Measurements from ENCODE around the gene PCDHA7.
A peak's percentile ranks its signal among the peaks of the same experiment; 100 is the strongest.
"Not testable (repeated sequence)": the region's sequence is repeated elsewhere in the genome, so short reads cannot be mapped to it uniquely, and the experiment has no call there.

The PCDHA7 gene

DNA sequence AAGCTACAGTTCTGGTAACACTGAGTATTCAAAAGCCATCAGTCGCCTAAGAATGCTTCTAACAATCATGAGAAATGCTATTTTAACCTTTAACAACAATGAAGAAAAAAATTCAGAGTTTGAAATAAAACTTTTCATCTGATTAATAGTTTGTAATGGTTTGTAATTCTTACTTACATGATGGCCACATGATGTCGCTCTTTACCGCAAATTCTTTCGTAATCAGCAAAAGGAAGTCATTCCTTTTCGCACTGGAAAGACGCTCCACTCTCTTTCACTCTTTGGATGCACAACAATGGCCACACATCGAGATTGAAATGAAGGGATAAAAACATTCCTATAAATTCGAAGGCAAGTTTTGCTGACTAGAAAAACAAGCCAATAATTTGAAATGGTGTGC lies at the start of gene PCDHA7:
TSS of gene PCDHA7 (plus strand) at position 277 of the 400 bp plus-strand sequence. CDS start at position 392, 115 bp downstream.
- peak in 1 of 2 experiments; percentile 4 for DNase-seq (ENCODE audit: low read depth in 2 of 2)

DNA sequence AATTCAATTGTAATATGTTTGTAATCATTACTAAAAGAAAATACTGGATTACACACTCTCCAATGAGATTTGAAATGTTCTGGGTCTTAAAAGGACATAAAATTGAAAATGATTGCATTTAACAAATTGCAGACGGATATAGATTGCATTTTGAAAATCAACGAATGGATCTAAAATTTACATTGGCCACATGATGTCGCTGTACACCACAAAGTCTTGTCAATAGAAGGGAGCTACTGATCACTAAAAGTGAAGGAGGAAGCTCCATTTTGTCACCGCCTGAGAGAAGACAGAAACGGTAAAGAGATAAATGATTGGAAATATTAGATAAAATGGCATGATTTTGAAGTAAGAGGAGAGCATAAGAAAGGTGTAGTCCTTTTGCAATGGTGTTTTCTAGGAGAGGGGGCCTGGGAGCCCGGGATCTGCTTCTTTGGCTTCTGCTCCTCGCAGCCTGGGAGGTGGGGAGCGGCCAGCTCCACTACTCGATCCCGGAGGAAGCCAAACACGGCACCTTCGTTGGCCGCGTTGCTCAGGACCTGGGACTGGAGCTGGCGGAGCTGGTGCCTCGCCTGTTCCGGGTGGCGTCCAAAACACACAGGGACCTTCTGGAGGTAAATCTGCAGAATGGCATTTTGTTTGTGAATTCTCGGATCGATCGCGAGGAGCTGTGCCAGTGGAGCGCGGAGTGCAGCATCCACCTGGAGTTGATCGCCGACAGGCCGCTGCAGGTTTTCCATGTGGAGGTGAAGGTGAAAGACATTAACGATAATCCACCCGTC lies 48.0 kb upstream of the PCDHA7 start, which contains the start of gene PCDHA1:
TSS of gene PCDHA1 (plus strand) at position 236 of the 782 bp plus-strand sequence.
- DNase-seq (ENCODE audit: low read depth in 2 of 2): no peak

DNA sequence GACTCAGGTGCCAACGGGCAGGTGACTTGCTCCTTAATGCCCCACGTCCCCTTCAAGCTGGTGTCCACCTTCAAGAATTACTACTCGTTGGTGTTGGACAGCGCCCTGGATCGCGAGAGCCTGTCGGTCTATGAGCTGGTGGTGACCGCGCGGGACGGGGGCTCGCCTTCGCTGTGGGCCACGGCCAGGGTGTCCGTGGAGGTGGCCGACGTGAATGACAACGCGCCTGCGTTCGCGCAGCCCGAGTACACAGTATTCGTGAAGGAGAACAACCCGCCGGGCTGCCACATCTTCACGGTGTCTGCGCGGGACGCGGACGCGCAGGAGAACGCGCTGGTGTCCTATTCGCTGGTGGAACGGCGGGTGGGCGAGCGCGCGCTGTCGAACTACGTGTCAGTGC lies 46.6 kb upstream of the PCDHA7 start:
- not testable (repeated sequence) for DNase-seq (ENCODE audit: low read depth in 2 of 2)

- not testable (repeated sequence) for DNase-seq (ENCODE audit: low read depth in 2 of 2)
Measured at GRCh38 chr5:140787849-140788504, 46.1 kb upstream of the PCDHA7 start.

- no peak for DNase-seq (ENCODE audit: low read depth in 2 of 2)
Measured at GRCh38 chr5:140791089-140791488, 43.0 kb upstream of the PCDHA7 start.

- DNase-seq (ENCODE audit: low read depth in 2 of 2): no peak
Measured at GRCh38 chr5:140794595-140795258, 39.3 kb upstream of the PCDHA7 start, which contains the start of gene PCDHA2. Gene PCDHA2 (plus strand): TSS chr5:140794852.

DNA sequence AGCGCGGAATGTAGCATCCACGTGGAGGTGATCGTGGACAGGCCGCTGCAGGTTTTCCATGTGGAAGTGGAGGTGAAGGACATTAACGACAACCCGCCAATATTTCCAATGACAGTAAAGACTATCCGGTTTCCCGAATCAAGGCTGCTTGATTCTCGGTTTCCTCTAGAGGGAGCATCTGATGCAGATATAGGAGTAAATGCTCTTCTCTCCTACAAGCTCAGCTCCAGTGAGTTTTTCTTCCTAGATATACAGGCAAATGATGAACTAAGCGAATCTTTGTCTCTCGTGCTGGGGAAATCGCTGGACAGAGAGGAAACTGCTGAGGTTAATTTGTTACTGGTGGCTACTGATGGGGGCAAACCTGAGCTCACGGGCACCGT lies 38.8 kb upstream of the PCDHA7 start:
- no peak for DNase-seq (ENCODE audit: low read depth in 2 of 2)

- DNase-seq (ENCODE audit: low read depth in 2 of 2): not testable (repeated sequence)
Measured at GRCh38 chr5:140796072-140796717, 37.9 kb upstream of the PCDHA7 start.

- DNase-seq (ENCODE audit: low read depth in 2 of 2): no peak
Measured at GRCh38 chr5:140796718-140797095, 37.4 kb upstream of the PCDHA7 start.

DNA sequence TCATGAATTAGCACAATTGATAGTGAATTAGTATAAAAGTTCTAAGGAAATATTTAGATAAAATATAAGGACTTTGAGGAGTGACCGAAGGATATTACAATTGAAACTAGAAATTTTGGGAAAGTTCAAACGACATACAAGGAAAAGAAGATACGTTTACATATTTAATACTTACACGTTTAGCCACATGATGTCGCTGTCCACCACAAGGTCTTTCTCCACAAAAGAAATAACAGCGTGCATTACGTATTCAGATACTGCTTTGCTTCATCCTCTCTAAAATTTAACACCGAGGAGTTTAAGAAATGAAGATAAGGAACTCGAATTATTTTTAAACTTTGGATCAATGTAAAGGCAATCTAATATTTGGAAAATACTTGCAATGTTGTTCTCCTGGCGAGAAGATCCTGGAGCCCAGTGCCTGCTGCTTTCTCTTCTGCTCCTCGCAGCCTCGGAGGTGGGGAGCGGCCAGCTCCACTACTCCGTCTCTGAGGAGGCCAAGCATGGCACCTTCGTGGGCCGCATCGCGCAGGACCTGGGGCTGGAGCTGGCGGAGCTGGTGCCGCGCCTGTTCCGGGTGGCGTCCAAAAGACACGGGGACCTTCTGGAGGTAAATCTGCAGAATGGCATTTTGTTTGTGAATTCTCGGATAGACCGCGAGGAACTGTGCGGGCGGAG lies 33.1 kb upstream of the PCDHA7 start, which contains the start of gene PCDHA3:
TSS of gene PCDHA3 (plus strand) at position 242 of the 678 bp plus-strand sequence.
- no peak for DNase-seq (ENCODE audit: low read depth in 2 of 2)

DNA sequence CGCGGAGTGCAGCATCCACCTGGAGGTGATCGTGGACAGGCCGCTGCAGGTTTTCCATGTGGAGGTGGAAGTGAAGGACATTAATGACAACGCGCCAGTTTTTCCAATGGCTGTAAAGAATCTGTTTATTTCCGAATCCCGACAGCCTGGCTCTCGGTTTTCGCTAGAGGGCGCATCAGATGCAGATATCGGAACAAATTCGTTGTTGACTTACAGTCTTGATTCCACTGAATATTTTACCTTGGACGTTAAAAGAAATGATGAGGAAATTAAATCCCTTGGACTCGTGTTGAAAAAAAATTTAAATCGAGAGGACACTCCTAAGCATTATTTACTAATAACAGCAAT lies 32.6 kb upstream of the PCDHA7 start:
- DNase-seq (ENCODE audit: low read depth in 2 of 2): no peak

GRCh38 chr5:140802381-140802780 lies 31.7 kb upstream of the PCDHA7 start:
- not testable (repeated sequence) for DNase-seq (ENCODE audit: low read depth in 2 of 2)

DNA sequence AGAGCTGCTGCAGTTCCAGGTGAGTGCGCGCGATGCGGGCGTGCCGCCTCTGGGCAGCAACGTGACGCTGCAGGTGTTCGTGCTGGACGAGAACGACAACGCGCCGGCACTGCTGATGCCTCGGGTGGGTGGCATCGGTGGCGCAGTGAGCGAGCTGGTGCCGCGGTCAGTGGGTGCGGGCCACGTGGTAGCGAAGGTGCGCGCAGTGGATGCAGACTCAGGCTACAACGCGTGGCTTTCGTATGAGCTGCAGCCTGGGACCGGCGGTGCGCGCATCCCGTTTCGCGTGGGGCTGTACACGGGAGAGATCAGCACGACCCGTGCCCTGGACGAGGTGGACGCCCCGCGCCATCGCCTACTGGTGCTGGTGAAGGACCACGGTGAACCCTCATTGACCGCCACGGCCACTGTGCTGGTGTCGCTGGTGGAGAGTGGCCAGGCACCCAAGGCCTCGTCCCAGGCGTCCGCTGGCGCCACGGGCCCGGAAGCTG lies 31.2 kb upstream of the PCDHA7 start:
- no peak for DNase-seq (ENCODE audit: low read depth in 2 of 2)

- no peak for DNase-seq (ENCODE audit: low read depth in 2 of 2)
Measured at GRCh38 chr5:140806834-140807775, 27.0 kb upstream of the PCDHA7 start, which contains the start of gene PCDHA4. Gene PCDHA4 (plus strand): TSS chr5:140807068.

GRCh38 chr5:140808241-140808888 lies 25.7 kb upstream of the PCDHA7 start:
- DNase-seq (ENCODE audit: low read depth in 2 of 2): not testable (repeated sequence)

DNA sequence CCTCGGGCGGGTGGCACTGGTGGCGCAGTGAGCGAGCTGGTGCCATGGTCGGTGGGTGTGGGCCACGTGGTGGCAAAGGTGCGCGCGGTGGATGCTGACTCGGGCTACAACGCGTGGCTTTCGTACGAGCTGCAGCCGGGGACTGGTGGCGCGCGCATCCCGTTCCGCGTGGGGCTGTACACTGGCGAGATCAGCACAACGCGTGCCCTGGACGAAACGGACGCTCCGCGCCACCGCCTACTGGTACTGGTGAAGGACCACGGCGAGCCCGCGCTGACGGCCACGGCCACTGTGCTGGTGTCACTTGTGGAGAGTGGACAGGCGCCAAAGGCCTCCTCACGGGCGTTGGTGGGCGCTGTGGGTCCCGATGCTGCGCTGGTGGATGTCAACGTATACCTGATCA lies 25.2 kb upstream of the PCDHA7 start:
- DNase-seq (ENCODE audit: low read depth in 2 of 2): no peak

DNA sequence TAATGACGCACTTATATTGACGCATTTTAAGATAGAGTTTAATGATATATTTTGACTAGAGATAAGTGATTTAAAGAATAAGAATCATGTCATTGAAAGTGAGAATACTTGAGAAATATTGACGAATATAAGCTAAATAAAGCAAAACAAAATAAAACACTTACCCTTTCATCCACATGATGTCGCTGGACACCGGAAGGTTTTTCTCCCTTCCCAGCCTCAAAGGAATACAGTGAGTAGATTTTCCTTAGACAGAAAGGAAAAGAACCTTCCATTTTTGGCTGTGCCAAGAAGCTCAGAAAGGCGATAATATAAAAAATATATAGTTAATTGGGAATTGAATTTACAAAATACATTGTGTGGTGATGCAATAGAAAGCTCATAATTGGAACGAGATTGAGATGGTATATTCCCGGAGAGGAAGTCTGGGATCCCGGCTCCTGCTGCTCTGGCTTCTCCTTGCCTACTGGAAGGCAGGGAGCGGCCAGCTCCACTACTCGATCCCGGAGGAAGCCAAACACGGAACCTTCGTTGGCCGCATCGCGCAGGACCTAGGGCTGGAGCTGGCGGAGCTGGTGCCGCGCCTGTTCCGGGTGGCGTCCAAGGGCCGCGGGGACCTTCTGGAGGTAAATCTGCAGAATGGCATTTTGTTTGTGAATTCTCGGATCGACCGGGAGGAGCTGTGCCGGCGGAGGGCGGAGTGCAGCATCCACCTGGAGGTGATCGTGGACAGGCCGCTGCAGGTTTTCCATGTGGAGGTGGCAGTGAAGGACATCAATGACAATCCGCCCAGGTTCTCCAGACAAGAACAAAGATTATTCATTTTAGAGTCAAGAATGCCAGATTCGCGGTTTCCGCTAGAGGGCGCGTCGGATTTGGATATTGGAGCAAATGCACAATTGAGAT lies 12.4 kb upstream of the PCDHA7 start, which contains the start of gene PCDHA5:
TSS of gene PCDHA5 (plus strand) at position 239 of the 906 bp plus-strand sequence.
- DNase-seq (ENCODE audit: low read depth in 2 of 2): no peak

- DNase-seq (ENCODE audit: low read depth in 2 of 2): no peak
Measured at GRCh38 chr5:140822281-140822629, 11.8 kb upstream of the PCDHA7 start.
